HG03159 (cell line): ENCODE results near the gene WAC.

Experiments
- ATAC-seq: cut with Tn5 transposase; IDR thresholded peaks from one replicate; pipeline ENCODE4 v1.9.1; 2021; ENCODE audit warnings: mild to moderate bottlenecking, moderate library complexity; ENCODE audit not compliant: unreplicated experiment

WAC gene

DNA sequence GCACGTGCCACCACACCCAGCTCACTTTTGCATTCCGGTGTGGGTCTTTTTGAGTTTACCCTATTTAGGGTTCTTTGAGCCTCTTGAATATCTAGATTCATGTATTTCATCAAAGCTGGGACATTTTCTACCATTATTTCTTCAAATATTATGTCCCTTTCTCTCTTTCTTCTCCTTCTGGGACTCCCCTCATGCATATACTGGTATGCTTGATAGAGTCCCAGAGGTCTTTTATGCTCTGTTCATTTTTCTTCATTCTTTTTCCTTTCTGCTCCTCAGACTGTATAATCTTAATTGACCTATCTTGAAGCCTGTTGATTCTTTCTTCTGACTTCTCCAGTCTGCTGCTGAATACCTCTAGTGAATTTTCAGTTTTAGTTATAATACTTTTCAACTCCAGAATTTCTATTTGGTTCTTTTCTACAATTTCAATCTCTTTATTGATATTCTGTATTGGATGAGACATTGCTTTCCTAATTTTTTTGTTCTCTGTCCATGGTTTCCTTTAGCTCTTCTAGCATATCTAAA lies 9.1 kb upstream of the WAC start:
- ATAC-seq = no peak

DNA sequence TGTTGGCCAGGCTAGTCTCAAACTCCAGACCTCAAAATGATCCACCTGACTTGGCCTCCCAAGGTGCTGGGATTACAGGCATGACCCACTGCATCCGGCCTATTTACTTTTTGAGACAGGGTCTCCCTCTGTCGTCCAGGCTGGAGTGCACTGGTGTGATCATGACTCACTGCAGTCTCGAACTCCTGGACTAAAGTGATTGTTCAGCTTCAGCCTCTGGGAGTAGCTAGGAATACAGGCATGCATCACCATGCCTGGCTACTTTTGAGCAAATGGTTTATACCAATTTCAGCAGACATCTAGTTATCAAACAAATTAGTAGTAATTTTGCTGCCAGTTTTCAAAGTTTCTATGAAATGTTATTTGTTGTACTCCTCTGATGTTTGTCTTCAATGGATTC lies 2.2 kb upstream of the WAC start:
- ATAC-seq = no peak

DNA sequence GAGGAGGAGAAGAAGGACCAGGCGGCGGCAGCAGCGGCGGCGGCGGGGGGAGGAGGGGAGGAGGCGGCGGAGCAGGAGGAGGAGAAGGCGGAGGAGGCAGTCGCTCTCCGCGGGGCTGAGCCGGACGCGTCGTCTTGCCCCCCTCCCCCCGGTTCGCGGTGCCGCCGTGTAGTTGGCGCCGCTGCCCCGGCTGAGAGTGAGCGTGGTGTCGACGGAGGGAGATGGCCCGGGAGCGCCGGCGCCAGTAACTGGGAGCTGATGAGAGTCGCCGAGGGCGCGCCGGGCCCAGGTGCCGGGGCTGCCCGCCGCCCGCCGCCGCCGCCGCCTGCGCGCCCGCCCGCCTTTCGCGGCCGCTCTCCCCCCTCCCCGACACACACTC lies 257 bp downstream of the WAC start:
- peak; percentile 3 for ATAC-seq

DNA sequence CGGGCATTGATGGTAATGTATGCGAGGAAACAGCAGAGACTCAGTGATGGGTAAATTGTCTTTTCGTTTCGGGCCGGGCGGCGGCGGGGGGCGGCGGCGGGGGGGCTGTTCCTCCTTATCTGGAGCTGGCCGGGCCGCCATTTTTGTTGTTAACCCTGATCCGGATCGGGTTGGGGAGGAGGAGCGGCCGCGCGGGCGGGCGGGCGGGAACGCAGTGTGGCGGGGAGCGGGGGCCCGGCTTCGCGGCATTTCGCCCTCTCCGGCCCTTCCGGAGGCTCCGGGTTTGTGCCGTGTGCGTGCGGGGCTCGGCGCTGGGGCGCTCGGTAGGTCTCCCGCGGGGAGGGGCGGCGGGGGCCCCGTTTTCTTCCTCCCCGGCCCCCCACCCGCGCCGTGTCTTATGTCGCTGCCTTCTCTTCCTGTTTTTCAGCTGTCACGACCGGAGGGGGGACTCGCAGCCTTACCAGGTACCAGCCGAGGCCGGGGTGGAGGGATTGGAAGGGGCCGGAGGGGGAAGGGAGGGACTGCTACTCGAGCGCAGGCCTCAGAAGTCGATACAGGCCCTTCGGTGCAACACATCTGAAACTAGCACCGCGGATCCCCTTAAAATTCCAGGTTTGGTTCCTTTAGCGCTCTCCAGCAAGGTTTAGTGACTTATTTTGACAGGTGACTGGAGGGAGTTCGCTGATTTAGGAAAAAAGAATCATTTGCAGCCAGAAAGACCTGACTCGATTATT lies 820 bp downstream of the WAC start:
- ATAC-seq = peak; percentile 13

DNA sequence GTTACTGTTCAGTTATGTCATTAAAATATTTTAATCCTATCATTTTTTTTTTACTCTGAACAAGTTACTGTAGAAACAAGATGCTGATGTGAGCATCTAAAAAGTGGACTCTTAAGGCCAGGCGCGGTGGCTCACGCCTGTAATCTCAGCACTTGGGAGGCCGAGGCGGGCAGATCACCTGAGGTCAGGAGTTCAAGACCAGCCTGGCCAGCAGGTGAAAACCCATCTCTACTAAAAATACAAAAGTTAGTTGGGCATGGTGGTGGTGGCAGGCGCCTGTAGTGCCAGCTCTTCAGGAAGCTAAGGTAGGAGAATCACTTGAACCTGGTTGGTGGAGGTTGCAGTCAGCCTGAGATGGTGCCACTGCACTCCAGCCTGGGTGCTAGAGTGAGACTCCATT lies 2.9 kb downstream of the WAC start:
- no peak for ATAC-seq

DNA sequence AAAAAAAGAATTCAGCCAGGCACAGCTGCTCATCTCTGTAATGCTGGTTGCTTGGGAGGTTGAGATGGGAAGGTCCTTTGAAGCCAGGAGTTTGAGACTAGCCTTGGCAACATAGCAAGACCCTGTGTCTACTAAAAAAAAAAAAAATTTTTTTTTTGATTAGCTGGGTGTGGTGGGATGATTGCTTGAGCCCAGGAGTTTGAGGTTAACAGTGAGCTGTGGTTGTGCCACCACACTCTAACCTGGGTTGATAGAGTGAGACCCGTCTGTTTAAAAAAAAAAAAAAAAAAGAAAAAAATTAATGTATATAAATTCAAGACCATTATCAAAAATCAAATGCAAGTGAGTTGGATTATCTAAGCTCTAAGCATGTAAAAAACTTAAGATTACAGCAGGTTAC lies 5.7 kb downstream of the WAC start:
- no peak for ATAC-seq

DNA sequence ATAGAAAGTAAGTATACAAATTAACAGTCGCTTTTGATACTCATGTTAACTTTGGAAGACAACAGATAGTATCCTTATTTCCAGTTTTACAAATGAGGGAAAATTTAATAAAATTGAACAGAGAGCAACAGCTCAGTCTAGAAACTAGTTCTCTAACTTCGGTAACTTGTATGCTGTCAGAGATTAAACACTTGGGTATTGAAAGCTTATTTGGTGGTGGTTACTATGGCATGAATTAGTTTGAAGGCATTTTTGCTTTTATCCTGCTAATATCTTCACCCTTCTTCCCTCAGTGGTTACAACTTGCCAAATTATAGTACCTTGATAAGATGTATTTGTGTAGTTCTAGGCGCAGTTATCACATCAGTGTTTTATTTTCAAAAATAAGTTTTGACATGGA lies 7.2 kb downstream of the WAC start:
- no peak for ATAC-seq

DNA sequence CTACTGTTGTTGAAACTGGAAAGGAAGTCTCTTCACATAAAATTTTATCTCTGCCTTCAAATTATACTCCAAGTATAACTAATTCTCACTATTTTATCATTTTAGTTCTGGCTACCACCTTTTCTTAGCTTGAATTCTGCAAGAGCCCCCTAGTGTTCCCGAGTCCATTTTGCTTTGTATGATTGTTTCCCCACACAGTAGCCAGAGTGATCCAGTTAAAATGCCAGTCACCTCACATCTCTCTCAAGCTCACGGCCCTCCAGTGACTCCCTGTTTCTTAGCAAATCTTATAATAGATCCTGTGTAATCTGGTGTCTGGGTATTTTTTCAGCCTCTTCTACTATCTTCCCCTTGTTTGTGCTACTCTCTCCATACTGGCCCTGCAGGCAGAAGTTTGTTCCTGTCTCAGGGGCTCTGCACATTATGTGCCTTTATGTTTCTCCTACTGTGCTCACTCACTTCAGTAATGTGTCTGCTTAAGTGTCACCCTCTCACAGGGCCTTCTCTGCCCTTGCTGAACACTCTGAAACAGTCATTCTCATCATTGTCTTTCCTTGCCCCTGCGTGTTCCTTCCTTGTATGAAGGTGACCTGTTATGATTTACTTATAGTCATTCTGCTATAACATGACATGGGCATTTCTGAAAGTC lies 8.9 kb downstream of the WAC start:
- ATAC-seq = no peak

DNA sequence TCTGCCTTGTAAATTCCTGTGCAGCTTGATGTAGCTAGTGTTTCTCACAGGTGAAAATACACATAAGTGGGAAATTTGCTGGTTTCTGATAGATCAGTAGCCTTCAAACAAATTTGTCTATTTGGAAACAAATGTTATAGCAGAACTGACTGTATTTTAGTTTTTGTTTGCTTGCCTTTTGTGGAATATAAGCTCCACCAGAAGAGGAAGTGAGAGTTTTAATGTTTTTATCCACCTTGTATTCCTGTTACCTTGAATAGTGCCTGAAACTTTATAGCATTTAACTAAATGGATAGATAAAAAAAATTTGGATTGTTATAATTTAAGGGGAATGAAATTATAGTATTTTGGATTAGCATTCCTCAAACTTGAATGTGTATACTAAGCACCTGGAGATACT lies 9.8 kb downstream of the WAC start:
- ATAC-seq = no peak

DNA sequence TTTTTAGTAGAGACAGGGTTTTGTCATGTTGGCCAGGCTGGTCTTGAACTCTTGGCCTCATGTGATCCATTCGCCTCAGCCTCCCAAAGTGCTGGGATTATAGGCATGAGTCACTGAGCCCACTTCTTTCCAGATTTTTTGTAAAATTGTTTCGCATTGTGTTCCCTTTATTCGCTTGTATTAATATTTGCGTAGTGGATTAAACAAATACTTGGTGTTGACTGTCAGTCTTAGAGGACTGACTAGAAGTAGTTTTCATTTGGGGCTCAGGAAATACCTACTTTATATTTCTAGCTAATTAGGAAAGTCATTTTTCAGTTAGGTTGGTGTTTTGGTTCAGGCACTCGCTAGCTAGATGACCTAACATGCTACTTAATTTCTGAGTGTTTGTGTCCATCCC lies 11.1 kb downstream of the WAC start:
- no peak for ATAC-seq

DNA sequence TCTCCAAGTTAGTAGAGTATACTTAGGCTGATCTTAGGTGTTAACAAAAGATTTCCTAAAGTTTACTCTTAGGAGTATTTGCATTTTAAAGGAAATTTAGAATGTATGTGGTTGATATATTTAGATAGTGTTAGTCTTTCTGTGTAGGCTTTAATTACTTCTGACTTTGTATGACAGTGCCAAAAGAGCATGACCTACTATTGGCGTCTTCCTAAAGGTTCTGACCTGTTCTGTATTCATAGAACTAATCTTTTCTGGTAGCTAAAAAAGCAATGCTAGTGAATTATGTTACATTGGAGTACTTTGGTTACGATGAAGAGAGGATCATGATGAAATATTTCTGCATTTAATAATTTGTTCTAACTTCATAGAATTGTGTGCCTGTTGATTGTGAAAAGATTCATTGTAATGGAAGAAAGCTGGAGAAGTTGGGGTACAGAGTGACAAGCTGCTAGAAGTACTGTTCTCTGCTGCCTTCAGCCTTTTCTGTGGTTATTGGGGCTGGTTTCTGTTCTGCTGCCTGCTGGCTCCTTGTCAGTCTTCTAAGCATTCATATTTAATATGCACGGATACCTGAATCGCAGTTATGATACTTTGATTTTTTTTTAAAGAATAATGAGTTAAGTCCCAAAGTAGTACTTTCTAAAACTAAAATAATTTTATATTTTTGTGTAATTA lies 13.2 kb downstream of the WAC start:
- peak; percentile 48 for ATAC-seq

DNA sequence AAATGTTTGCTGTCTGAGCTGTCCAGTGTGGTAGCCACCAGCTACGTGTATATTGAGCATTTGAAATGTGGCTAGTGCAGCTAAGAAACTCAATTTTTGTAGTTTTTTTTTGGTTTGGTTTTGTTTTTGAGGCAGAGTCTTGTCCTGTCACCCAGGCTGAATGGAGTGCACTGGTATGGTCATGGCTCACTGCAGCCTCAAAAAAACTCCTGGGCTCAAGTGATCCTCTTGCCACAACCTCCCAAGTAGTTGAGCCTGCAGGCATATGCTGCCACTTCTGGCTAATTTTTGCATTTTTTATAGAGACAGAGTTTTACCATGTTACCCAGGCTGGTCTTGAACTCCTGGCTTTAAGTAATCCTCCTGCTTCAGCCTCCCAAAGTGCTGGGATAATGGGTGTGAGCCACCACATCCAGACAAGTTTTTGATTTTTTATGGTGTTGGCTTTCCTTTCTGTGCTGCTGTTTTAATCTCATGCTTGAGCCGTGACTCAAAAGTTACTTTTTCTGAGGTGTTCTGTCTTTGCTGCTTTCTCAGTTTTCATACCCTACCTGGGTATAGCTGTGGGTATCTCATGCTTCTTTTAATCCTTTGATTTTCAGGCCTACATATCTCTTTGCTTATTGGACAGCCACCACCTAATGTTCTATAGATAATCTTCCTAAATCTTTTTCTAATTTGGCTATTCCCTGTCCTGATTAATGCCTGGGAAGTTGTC lies 16.0 kb downstream of the WAC start:
- ATAC-seq = no peak

DNA sequence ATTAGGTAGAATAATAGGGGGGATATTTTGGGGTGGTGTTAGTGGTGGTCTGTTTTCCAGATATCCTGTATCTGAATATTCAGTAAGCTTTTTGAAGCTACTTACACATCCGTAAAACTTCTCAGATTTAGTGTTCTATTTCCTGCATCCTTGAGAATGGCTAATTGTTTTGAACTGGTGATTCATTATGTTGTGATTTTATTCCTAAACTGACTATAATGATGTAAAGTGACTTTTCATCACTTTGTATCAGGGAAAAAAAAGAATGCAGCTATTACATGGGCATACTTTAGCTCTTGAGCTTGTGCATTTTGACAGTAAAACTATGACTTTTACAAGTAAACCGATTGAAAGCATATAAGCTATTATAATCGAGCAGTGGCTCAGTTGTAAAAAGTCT lies 18.2 kb downstream of the WAC start:
- no peak for ATAC-seq

DNA sequence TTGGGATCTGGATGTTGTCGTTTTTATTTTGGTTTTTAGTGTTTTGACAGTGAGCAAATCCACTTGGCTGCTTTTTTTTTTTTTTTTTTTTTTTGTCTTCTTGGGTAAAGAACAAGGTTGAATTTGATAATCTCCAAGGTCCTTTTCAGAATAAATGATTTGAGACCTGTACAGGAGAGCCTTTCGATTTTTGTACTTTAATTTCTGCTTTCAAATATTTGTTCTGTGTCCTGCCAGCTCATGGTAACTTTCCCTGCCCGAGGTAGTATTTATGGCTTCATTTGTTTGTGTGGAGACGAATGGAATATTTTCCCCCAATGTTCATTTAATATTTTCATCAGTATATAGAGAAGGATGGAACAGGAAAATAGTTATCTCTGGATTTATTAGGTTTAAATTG lies 19.9 kb downstream of the WAC start:
- no peak for ATAC-seq

DNA sequence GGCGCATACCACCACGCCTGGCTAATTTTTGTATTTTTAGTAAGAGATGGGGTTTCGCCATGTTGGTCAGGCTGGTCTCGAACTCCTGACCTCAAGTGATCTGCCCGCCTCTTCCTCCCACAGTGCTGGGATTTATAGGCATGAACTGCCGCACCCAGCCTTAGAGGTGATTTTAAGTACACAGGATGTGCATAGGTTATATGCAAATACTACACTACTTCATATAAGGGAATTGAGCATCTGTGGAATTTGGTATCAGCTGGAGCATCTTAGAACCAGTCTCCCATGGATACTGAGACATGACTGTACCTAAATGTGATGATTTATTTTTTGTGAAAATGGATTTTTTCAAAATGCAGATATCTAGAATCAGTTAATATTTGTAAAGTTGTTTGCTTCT lies 21.1 kb downstream of the WAC start:
- no peak for ATAC-seq

DNA sequence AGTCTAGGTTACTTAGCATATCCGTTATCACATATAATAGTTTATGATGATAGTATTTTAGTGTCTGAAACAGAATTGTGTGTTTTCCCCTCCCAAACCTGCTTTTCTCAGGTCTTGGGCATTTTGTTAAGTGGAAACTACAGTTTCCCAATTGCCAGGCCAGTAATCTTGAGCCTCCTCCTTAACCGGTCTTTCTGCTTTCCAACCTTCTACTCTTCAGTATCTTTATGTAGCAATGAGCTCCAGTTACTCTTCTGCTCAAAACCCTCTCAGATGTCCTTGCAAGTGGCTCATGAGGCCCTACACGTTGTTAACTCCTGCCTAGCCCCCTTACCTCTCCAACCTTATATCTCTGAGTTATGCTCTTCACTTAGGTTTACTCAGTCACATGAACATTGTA lies 22.0 kb downstream of the WAC start:
- no peak for ATAC-seq

DNA sequence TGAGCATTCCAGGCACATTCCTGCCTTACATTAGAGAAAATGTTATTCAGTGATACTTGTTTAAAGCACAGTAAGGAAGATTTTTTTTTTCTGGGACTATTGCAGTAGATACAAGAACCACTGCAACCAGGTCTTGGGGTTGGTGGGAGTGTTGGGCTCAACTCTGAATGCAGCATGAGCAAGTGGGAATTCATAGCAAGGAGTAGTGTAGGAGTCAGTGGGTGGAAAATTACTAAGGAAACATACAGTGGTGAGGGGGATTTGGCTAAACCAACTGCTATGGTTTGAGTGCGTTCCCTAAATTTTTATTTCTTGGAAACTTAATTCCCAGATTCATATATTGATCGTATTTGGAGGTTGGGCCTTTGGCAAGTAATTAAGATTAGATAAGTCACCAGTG lies 22.4 kb downstream of the WAC start:
- ATAC-seq = no peak

DNA sequence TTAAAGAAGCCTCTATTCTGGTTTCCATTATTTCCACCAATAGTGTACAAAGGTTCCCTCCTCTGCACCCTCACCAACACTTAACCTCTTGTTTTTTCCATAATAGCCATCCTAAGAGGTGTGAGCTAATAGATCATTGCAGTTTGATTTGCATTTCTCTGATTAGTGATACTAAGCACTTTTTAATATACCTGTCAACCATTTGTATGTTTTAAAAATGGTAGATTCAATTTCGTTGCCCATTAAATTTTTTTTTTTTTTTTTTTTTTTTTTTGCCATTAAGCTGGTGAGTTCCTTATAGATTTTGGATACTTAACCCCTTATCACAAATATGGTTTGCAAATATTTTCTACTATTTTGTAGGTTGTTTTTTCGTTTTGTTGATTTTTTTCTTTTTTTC lies 23.2 kb downstream of the WAC start:
- ATAC-seq = no peak

DNA sequence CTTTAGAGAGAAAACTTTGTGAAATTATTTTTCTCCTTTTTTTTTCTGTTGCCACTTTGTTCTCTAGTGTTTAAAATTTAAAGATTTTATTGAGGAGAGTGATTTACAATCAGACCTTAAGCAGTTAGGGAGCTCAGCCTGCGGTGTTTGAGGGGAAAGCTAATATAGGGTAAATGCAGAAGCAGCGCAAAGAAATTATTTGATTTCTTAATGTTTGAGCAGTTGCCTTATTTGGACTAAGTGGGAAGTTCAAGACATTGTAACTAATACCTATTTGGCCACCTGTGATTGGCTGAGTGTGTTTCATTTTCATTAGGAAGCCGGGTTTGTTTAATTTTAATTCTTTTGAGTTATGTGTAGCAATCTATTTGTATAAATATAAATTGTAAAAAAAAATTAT lies 25.3 kb downstream of the WAC start:
- ATAC-seq = no peak

DNA sequence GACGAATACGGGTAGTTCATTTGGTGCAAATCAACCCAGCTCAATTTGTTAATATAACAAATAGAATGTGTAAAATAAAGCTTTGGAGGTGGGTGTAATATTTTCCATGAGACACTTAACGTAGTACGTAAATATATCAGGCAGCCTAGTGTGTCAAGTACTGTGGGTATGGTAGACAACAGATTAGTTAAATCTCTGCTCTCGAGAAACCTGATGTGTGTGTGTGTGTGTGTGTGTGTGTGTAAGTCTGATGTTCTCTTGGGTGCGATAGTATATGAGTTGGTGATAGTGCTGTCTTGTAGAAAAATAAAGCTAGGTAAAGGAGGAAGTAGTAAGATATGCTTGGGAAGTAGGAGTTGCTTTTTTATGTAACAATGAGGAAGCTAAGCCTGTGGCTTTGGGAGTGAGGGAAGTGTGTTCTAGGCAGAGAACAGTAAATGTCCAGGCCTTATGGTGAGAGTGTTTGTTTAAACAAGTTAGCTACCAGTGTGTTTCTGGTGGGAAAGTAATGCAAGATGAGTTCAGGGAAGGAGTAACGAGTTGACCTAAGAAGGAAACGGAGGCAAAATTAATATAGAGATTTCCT lies 26.1 kb downstream of the WAC start:
- no peak for ATAC-seq

DNA sequence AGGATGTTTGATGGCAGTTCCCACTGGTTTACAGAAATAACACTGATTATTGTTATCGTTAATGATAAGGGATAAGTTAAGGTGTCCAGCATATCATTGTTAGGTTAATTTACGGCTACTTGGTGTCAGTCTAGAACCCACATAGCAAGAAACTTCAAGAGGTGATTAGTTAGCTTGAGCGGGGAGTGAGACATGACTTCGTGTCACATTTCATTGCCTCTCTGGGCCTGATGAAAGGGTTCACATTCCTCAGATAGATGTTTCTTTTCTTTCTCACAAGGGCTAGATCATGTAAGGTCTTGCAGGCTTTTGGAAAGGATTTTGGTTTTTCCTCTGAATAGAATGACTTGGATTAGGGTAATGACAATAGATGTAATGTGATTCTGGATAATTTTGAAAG lies 26.7 kb downstream of the WAC start:
- ATAC-seq = no peak
